SK-N-SH (cell line): ENCODE results near the gene IKBKE. TPM values are rescaled to one million over a fixed set of nuclear protein-coding genes. Genes with fewer than 3 reads are reported as not detected.

Experiments used
- CTCF ChIA-PET: fragments of 300-600, 350-600 bp; formaldehyde crosslinking; extraction: SDS; loops from one replicate; lab custom pipeline; 2021; lab: Yijun Ruan, JAX
- POLR2A ChIA-PET: fragments of 350-600 bp; sonication (Branson Sonifier 250); formaldehyde crosslinking; extraction: SDS; loops from one replicate; lab custom pipeline; 2020; ENCODE audit warnings: antibody characterized with exemption, inconsistent platforms; lab: Yijun Ruan, JAX
- DNase-seq: peaks from one replicate; pipeline ENCODE4 v3.0.0; 2012
- H2AFZ ChIP-seq: fragments of 200-600 bp; sonication (generic); 2 replicates; pipeline ENCODE4 v1.8.1; 2016; ENCODE audit warnings: antibody characterized with exemption, mild to moderate bottlenecking, low read depth
- H3F3A ChIP-seq: fragments of 200-600 bp; sonication (generic); replicated peaks from 2 replicates; pipeline ENCODE3; 2016; ENCODE audit warnings: antibody characterized with exemption, mild to moderate bottlenecking; ENCODE audit not compliant: insufficient read depth
- H3K27ac ChIP-seq, 2 experiments: fragments of 200-500 bp in 1 of 2; fragments of 200-600 bp in 1 of 2; sonication (Bioruptor generic) in 1 of 2; sonication (generic), shearing (Covaris generic) in 1 of 2; 2 replicates each; pipeline versions ENCODE4 v1.5.1 to v1.6.1; 2014 to 2016; ENCODE audit warnings: low read depth in 2 of 2, inconsistent platforms in 1 of 2, low read length in 1 of 2, mild to moderate bottlenecking in 1 of 2, mixed read lengths in 1 of 2
- H3K27me3 ChIP-seq: fragments of 200-600 bp; sonication (generic), shearing (Covaris generic); 2 replicates; pipeline ENCODE4 v1.6.1; 2016; ENCODE audit warnings: mixed run types; ENCODE audit not compliant: insufficient read depth
- H3K36me3 ChIP-seq, 2 experiments: fragments of 200-500 bp in 1 of 2; fragments of 200-600 bp in 1 of 2; sonication (Bioruptor generic) in 1 of 2; sonication (generic) in 1 of 2; replicated peaks in 1 of 2; 2 replicates each; pipeline versions ENCODE3 to v1.5.1; 2014 to 2016; ENCODE audit warnings: low read length in 1 of 2, mild to moderate bottlenecking in 1 of 2; ENCODE audit not compliant: insufficient read depth in 2 of 2, control insufficient read depth in 1 of 2
- H3K4me1 ChIP-seq, 2 experiments: fragments of 200-500 bp in 1 of 2; fragments of 200-600 bp in 1 of 2; sonication (Bioruptor generic) in 1 of 2; sonication (generic), shearing (Covaris generic) in 1 of 2; 2 replicates each; pipeline versions ENCODE4 v1.5.1 to v1.6.1; 2014 to 2016; ENCODE audit warnings: low read depth in 1 of 2, low read length in 1 of 2, mixed run types in 1 of 2; ENCODE audit not compliant: insufficient read depth in 2 of 2, control insufficient read depth in 1 of 2
- H3K4me2 ChIP-seq: fragments of 200-600 bp; sonication (generic), shearing (Covaris generic); 2 replicates; pipeline ENCODE4 v1.6.1; 2017; ENCODE audit warnings: mixed run types
- H3K4me3 ChIP-seq, 2 experiments: fragments of 200-500 bp in 1 of 2; fragments of 200-600 bp in 1 of 2; sonication (Bioruptor generic) in 1 of 2; sonication (generic), shearing (Covaris generic) in 1 of 2; 2 replicates each; pipeline versions ENCODE4 v1.5.1 to v1.8.1; 2014 to 2016; ENCODE audit warnings: low read depth in 2 of 2, inconsistent platforms in 1 of 2, low read length in 1 of 2, mild to moderate bottlenecking in 1 of 2, mixed read lengths in 1 of 2, moderate library complexity in 1 of 2
- H3K79me2 ChIP-seq: fragments of 200-600 bp; sonication (generic); 2 replicates; pipeline ENCODE4 v1.8.1; 2017; ENCODE audit warnings: mild to moderate bottlenecking; ENCODE audit not compliant: insufficient read depth
- H3K9ac ChIP-seq: fragments of 200-600 bp; sonication (generic); 2 replicates; pipeline ENCODE4 v1.6.1; 2017; ENCODE audit warnings: mixed run types
- H3K9me2 ChIP-seq: fragments of 200-600 bp; sonication (generic); 2 replicates; pipeline ENCODE4 v1.6.1; 2017; ENCODE audit warnings: mixed run types
- H3K9me3 ChIP-seq: fragments of 200-600 bp; sonication (generic); 2 replicates; pipeline ENCODE4 v1.6.1; 2017; ENCODE audit warnings: mixed run types, mild to moderate bottlenecking, moderate library complexity
- H4K20me1 ChIP-seq: fragments of 200-600 bp; sonication (generic); 2 replicates; pipeline ENCODE4 v1.6.1; 2017; ENCODE audit warnings: mild to moderate bottlenecking, mixed run types; ENCODE audit not compliant: insufficient read depth
- ELF1 ChIP-seq: IDR thresholded peaks from 2 replicates; pipeline ENCODE4 v1.4.0; 2012
- EZH2phosphoT487 ChIP-seq: fragments of 200-600 bp; sonication (generic); IDR thresholded peaks from 2 replicates; pipeline ENCODE4 v1.6.1; 2017; ENCODE audit warnings: low read depth, mixed run types, mild to moderate bottlenecking, antibody characterized with exemption, moderate library complexity, borderline replicate concordance
- FOXM1 ChIP-seq: IDR thresholded peaks from 2 replicates; pipeline ENCODE4 v1.4.0; 2012; ENCODE audit warnings: low read depth, mild to moderate bottlenecking
- GABPA ChIP-seq: IDR thresholded peaks from 2 replicates; pipeline ENCODE4 v1.4.0; 2012; ENCODE audit warnings: low read depth, mild to moderate bottlenecking
- GATA2 ChIP-seq: sonication (generic); formaldehyde crosslinking; IDR thresholded peaks from 2 replicates; pipeline ENCODE4 v1.5.0; 2020; ENCODE audit warnings: mild to moderate bottlenecking, missing genetic modification reagents
- JUND ChIP-seq: IDR thresholded peaks from 2 replicates; pipeline ENCODE4 v1.4.0; 2012
- PBX3 ChIP-seq: IDR thresholded peaks from 2 replicates; pipeline ENCODE4; 2012
- POLR2AphosphoS5 ChIP-seq: IDR thresholded peaks from 2 replicates; pipeline ENCODE4 v1.6.1; 2012; ENCODE audit warnings: low read depth, low read length
- RCOR1 ChIP-seq: fragments of 150-350 bp; IDR thresholded peaks from 2 replicates; pipeline ENCODE4 v1.6.1; 2017; ENCODE audit warnings: antibody characterized with exemption, low read length
- REST ChIP-seq: IDR thresholded peaks from 2 replicates; pipeline ENCODE4 v1.6.1; 2012; ENCODE audit warnings: mild to moderate bottlenecking, low read depth, low read length, moderate library complexity
- RFX5 ChIP-seq: IDR thresholded peaks from 2 replicates; pipeline ENCODE4 v1.6.1; 2012; ENCODE audit warnings: mild to moderate bottlenecking, improper control_type of control experiment, low read length
- SIN3A ChIP-seq: IDR thresholded peaks from 2 replicates; pipeline ENCODE4 v1.6.1; 2012; ENCODE audit warnings: low read depth, mild to moderate bottlenecking, low read length, moderate library complexity, borderline replicate concordance
- SMC3 ChIP-seq: IDR thresholded peaks from 2 replicates; pipeline ENCODE4 v1.6.1; 2012; ENCODE audit warnings: low read depth, low read length, improper control_type of control experiment
- TAF1 ChIP-seq: IDR thresholded peaks from 2 replicates; pipeline ENCODE4 v1.6.1; 2012; ENCODE audit warnings: low read depth, mild to moderate bottlenecking, low read length, moderate library complexity, borderline replicate concordance
- TCF12 ChIP-seq: IDR thresholded peaks from 2 replicates; pipeline ENCODE4 v1.4.0; 2012
- YY1 ChIP-seq: IDR thresholded peaks from 2 replicates; pipeline ENCODE4 v1.4.0; 2012; ENCODE audit warnings: low read depth, mild to moderate bottlenecking
- WGBS: methylation state at CpG from one replicate; pipeline ENCODE4 v1.1.6; 2017; ENCODE audit warnings: low lambda C conversion rate; 5-methylcytosine and 5-hydroxymethylcytosine counted together
- polyA plus RNA-seq, 3 experiments: library from polyadenylated mRNA; depleted of rRNA; stranded (reverse); fragments of >200 nt; gene quantifications; 2 replicates each; pipeline ENCODE4 v1.2.3, GENCODE V29; 2012
- TF ChIP-seq, protein P1 (sequence below): fragments of 150-350 bp; IDR thresholded peaks from 2 replicates; pipeline ENCODE4 v1.6.1; 2016; ENCODE audit warnings: mild to moderate bottlenecking, low read depth, low read length
- TF ChIP-seq, protein P2 (sequence below): fragments of 150-350 bp; IDR thresholded peaks from 2 replicates; pipeline ENCODE4 v1.6.1; 2017; ENCODE audit warnings: antibody characterized with exemption, low read length, low read depth, borderline replicate concordance

Gene IKBKE
- polyA plus RNA-seq, 1 of the 3 experiments (the other 2 are of a cell fraction) = 14.5 TPM

DNA sequence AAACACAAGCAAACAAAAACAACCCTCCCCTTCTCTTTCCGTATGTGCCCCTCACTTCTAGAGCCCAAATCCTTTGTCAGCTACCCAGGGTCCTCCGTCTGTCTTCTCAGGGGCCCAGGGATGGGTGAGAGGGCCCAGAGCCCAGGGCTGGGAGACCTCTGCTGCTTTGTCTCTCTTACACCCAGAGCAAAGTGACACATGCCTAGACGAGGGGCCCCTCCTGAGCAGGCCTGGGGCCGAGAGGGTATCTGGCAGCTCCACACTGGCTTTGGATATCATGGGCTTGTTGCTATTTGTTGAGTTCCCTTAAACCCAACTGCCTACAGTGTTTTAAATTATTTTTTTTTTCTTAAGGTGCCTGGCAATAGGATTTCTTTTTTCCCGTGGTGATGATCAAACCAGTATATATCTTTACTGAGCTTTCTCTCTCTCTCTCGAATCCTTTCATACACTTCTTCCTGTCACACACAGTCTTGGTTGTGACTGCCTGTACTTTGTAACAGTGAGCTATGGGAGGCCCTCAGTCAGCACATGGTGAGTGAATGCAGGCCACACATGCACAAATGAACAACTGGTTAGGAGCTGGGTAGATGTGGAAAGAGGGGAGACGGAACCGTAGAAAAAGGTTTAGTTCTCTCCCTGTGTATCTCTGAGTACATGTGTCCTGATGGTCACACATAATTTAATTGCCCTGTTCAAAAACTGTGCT lies 51.6 kb downstream of the IKBKE start:
- no peak for DNase-seq
- no peak overlapping the region for H3K27ac ChIP-seq
- H3K79me2 ChIP-seq = no peaks in the 10 kb centered on the region
- ChIA-PET CTCF (interaction anchor here (0.7 to 1.8 kb wide), 7 partner anchors 16 to 141 kb away, joined by 3 to 5 read pairs (median 4); partner anchors contain the start of gene EIF2D), POLR2A (no interaction called here)
- H3K4me3 ChIP-seq = no peak overlapping the region
- WGBS = 86% methylated on average over 6 of the region's 8 CpGs
- H3K4me1 ChIP-seq = no peaks in the 10 kb centered on the region
- no peaks in the 10 kb centered on the region for H3K9me3 ChIP-seq
- H3F3A ChIP-seq = no peaks in the 10 kb centered on the region
- no peaks in the 10 kb centered on the region for H3K9me2 ChIP-seq
- H3K36me3 ChIP-seq = no peaks in the 10 kb centered on the region
- H2AFZ ChIP-seq = no peak overlapping the region
- no peak overlapping the region for H3K4me2 ChIP-seq
- TF ChIP-seq RFX5 = no peak
- no peak for TF ChIP-seq TAF1
- no peak for TF ChIP-seq JUND
- TF ChIP-seq PBX3 = no peak
- no peak for TF ChIP-seq REST
- no peaks in the 10 kb centered on the region for H3K27me3 ChIP-seq
- no peaks in the 10 kb centered on the region for H4K20me1 ChIP-seq
- no peak overlapping the region for H3K9ac ChIP-seq

- Histone ChIP-seq H3K9me2 (no peaks in the 10 kb centered on the region), H3K4me3 (no peak overlapping the region), H2AFZ (no peak overlapping the region), H3K9me3 (no peaks in the 10 kb centered on the region), H3K36me3 (no peaks in the 10 kb centered on the region), H3K27me3 (no peaks in the 10 kb centered on the region), H4K20me1 (no peaks in the 10 kb centered on the region), H3K27ac (no peak overlapping the region), H3K79me2 (no peaks in the 10 kb centered on the region), H3K9ac (no peak overlapping the region), H3K4me1 (no peaks in the 10 kb centered on the region), H3F3A (no peaks in the 10 kb centered on the region), H3K4me2 (no peak overlapping the region)
- POLR2A ChIA-PET = no interaction called here
- WGBS = 73% methylated on average over 4 of the region's 5 CpGs
- no peak for DNase-seq
- CTCF ChIA-PET = interaction anchor here (0.7 to 1.6 kb wide), 5 partner anchors 10 to 58 kb away, joined by 3 to 7 read pairs (median 4); no protein-coding TSS in a partner anchor
- TF ChIP-seq ELF1 (no peak), GATA2 (CRISPR knock-in tag) (no peak), GABPA (no peak), SIN3A (no peak), JUND (no peak), FOXM1 (no peak), SMC3 (no peak), TCF12 (no peak), POLR2AphosphoS5 (no peak), YY1 (no peak), EZH2phosphoT487 (no peak), RCOR1 (no peak), RFX5 (no peak), TAF1 (no peak), PBX3 (no peak)
- TF ChIP-seq, protein P1, sequence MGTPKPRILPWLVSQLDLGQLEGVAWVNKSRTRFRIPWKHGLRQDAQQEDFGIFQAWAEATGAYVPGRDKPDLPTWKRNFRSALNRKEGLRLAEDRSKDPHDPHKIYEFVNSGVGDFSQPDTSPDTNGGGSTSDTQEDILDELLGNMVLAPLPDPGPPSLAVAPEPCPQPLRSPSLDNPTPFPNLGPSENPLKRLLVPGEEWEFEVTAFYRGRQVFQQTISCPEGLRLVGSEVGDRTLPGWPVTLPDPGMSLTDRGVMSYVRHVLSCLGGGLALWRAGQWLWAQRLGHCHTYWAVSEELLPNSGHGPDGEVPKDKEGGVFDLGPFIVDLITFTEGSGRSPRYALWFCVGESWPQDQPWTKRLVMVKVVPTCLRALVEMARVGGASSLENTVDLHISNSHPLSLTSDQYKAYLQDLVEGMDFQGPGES = no peak
- TF ChIP-seq, protein P2, sequence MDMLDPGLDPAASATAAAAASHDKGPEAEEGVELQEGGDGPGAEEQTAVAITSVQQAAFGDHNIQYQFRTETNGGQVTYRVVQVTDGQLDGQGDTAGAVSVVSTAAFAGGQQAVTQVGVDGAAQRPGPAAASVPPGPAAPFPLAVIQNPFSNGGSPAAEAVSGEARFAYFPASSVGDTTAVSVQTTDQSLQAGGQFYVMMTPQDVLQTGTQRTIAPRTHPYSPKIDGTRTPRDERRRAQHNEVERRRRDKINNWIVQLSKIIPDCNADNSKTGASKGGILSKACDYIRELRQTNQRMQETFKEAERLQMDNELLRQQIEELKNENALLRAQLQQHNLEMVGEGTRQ = no peak
These were observed 54.6 kb downstream of the IKBKE start for GRCh38 chr1:206524739-206525364.
